DLD1 (cell line): ENCODE measurements around the gene MERTK.
"Not testable (repeated sequence)": the region's sequence is repeated elsewhere in the genome, so short reads cannot be mapped to it uniquely, and the experiment has no call there.

ENCODE experiments used
- in situ Hi-C: cut with HindIII; loops from 2 replicates; pipeline ENCODE4 v1.10.0; 2017; ENCODE audit warnings: low sequenced_read_pairs

MERTK gene

DNA sequence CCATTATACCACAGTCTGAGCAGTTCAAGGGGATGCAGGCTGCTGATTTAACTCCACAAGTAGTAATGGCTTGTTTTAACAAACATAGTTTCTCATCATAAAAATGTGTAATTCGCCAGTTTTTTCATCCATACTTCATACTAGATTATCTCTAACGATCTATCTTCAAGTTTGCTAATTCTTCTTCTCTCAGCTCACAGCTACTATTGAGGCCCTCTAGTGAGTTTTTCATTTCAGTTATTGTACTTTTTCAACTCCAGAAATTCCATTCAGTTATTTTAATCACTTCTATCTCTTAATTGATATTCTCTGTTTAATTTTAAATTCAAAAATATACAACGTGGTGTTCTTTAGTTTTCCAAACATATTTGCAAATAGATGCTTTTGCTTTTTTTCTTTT, 136.5 kb downstream of the MERTK start:
- in situ Hi-C loops: no loop called here

DNA sequence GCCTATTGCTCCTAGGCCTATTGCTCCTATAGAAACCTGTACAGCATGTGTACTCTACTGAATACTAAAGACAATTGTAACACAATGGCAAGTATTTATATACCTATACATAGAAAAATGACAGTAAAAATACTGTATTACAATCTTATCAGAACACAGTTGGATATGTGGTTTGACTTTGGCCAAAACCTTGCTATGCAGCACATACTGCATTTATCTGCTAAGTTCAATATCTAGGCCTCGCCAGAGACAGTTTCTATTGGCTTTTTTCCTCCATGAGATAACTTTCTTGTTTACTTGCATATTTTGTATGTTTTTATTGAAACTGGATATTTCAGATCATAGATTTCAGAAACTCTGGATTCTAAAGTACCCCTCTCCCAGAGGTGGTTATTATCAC, 137.4 kb downstream of the MERTK start:
- in situ Hi-C loops: no loop called here

DNA sequence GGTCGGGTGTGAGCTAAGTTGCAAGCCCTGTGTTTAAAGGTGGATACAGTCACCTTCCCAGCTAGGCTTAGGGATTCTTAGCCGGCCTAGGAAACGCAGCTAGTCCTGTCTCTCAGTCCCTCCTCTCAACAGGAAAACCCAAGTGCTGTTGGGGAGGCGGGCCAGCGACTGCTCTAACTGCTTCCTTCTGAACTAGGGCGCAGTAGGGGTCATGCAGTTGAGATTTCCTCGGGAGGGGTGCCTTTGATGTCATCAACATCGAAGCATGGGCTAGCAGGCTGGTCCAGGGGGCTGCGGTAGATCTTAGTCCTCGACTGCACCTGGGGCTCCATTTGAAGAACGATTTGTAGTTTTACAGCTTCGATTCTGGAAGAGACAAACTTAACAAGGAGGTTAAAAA, 141.1 kb downstream of the MERTK start:
- in situ Hi-C loops: not testable (repeated sequence)

DNA sequence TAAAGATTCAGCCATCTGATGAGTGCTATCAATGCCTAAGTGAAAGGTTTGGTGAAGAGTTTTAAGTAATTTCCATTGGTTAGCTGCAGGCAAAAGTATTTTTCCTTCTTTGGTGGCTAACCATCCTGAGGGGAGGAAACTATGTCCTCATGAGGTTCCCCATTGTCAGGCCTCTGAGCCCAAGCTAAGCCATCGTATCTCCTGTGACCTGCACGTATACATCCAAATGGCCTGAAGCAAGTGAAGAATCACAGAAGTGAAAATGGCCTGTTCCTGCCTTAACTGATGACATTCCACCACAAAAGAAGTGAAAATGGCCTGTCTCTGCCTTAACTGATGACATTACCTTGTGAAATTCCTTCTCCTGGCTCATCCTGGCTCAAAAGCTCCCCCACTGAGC, 141.7 kb downstream of the MERTK start:
- in situ Hi-C loops: not testable (repeated sequence)

DNA sequence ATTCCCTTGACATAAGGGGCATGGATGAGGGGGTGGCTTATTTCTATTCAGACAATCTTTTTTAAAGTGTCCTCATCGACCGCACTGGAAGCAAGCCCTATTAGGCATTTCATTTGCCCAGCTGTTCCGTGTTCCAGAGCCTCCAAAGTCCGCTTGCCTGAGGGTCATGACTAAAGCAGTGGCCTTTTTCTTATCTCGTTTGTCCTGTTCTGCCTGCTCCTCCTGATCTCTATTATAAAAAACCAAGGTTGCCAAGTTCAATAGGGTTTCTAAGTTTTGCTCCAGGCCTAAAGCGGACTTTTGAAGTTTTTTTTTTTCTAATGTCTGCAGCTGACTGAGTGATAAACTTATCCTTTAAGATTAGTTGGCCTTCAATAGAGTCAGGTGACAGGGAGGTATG, 143.1 kb downstream of the MERTK start:
- in situ Hi-C loops: not testable (repeated sequence)

DNA sequence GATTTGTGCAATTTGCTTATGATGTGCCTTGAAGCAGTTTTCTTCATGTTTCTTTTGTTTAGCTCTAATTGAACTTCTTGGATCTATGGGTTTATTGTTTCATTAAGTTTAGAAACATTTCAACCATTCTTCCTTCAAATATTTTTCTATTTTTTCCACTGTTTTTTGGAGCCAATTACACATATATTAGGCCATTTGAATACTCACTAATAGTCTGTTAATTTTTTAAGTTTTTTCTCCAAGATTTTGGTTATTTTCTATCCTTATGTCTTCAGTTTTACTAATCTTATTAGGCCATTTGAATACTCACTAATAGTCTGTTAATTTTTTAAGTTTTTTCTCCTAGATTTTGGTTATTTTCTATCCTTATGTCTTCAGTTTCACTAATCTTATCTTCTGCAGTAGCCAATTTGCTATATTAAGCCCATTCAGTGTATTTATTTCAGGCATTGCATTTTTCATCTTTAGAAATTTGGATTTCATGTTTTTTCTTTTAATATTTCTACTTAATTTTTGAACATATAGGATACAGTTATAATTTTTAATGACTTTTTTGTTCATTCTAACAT, 147.1 kb downstream of the MERTK start:
- in situ Hi-C loops: no loop called here

DNA sequence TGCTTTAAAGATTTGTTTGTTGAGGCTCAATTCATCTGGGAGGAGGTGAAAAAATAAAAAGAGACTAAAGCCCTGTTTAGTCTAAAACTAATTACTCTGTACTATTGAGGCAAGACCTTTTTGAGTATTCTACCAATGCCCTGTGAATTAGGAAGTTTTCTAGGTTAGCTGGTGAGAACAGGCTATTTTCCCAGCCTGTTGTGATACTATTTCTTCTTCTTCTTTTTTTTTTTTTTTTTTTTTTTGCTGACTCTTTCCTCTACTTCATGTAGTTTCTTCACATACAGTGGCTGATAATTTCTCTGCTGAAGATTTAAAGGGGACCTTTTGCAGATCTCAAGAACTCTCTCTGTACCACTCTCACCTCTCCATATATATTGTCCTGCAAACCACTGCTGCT, 147.8 kb downstream of the MERTK start:
- in situ Hi-C loops: no loop called here

DNA sequence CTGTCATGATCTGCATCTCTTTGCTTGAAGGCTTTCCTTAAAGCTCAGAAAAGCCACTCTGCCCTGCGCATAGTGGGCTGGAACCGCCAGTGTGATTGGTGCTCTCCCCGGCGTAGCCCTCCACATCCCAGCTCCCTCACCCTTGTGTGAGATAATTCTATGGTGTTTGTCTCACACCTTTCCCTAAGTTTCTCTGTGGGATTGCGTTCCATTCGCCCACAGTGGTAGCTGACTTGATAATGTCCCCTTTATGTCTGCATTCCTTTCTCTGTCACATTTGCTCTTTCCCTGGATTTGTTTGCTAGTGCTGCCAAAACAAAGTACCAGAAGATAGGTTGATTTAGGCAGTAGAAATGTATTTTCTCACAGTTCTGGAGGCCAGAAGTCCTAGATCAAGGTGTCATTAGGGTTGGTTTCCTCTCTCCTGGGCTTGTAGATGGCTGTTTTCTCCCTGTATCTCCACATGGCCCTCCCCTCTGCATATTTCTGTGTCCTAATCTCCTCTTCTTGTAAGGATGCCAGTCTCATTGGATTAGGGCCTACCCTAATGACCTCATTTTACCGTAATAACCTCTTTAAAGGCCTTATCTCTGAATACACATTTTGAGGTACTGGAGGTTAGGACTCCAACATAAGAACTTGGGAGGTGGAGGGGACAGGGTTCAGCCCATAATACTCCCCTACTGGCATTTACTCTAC, 149.3 kb downstream of the MERTK start:
- in situ Hi-C loops: no loop called here

DNA sequence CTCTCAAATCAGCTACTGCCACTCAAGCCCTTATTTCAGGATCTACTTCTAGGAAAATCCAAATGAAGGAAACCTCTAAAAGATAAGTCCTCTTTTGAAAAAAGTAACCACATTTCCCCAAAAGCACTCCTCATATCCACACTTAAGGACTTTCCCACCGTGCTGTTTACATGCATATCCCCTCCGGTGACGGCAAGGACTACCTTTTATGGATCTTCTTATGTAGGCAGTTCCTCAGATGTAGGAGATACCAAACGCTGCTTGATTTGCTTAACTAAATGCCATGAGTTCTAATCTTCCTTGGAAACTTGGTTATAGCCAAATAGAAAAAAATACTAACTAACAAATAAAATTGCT, 149.8 kb downstream of the MERTK start:
- in situ Hi-C loops: no loop called here

DNA sequence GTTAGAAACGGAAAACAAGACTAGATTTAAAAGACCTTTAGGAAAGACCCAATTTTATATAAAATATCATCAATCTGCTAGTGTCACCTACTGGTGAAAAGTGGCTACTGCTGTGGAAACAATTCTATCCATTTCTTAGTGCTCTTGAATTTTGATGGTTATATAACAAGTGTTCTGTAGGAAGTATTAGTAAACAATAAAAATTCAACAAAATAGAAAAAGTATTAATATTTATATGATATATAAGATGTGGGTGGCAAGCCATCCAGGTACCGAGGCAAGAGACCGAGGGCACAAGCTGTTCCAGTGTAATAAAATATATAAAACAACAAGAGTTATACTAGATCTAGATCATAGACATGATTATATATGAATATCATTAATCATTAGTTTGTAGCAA, 150.5 kb downstream of the MERTK start:
- in situ Hi-C loops: no loop called here

DNA sequence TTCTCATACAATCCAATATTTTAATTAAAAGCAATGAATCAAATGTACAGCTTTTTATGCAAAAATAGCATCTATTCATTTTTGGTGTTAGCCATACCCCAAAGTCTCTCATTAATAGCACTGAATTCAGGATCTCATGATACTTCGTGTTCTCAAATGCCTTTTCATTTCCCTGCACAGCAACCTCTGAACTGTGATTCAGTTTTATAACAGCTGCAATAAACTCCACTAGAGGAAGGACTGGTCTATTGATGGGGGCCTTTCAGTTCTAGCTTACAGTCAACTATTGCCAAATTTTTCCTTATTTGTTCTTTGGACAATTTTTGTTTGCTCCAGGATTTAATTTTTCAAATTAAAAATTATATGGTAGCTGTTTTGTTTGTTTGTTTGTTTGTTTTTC, 151.9 kb downstream of the MERTK start:
- in situ Hi-C loops: no loop called here

DNA sequence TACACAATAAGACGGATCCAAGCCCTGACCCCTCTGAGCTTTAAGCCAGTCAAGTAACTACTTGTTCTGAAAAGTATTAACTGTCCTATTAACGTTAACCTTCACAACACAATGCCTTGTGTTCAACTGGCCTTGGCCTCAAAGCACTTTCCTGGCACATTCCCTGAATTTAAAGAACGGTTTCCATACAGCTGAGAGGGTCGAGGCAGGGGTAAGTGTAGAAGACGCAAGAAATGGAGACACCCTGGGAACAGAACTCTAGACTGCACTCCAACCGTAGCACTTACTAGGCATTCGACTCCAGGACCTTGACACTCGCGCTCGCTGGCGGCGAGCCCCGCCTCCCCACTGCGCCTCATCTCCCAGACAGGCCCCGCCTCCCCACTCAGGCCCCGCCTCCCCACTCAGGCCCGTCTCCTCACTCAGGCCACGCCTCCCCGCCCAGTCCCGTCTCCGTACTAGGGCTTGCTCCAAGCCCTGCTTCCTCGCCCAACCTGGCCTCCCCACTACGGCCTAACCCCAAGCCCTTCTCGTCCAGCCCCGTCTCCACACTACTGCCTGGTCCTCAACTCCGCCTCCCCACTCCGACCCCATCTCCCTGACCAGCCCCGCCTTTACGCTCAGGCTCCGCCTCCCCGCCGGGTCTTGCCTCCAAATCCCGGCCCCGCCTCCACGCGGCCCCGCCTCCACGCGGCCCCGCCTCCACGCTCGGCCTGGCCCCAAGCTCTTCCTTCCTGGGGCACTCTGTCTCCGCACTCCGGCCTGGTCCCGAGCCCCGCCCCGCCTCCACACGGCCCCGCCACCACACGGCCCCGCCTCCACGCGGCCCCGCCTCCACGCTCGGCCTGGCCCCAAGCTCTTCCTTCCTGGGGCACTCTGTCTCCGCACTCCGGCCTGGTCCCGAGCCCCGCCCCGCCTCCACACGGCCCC, 155.8 kb downstream of the MERTK start:
- in situ Hi-C loops: no loop called here

DNA sequence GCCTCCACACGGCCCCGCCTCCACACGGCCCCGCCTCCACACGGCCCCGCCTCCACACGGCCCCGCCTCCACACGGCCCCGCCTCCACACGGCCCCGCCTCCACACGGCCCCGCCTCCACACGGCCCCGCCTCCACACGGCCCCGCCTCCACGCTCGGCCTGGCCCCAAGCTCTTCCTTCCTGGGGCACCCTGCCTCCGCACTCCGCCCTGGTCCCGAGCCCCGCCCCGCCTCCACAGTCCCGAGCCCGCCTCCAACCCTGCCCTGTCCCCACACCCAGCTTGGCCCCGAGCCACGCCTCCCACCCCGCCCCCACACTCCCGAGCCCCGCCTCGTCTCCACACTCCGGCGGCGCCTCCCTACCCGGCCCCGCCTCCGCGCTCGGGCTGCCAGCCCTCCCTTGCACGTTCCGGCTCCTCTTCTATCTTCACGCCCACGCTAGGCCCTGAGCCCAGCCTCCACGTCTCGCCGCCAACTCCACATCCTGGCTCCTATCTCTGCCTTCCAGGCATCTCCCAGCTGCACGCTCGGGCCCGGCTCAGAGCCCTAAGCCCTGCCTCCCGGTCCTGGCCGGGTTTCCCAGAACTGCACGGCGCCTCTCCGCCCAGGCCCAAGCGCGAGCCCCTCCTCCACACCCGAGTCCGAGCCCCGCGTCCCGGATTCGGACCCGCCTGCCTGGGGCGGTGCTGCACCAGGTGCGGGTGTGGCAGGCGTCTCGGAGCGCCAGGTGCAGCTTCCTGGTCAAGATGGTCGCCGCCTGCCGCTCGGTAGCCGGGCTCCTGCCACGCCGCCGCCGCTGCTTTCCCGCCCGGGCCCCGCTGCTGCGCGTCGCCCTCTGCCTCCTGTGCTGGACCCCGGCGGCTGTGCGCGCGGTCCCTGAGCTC, 156.7 kb downstream of the MERTK start, which contains the start of gene TMEM87B:
TSS of gene TMEM87B (plus strand) at position 423 of the 883 bp plus-strand sequence. CDS start at position 746, 323 bp downstream.
- in situ Hi-C loops: no loop called here

DNA sequence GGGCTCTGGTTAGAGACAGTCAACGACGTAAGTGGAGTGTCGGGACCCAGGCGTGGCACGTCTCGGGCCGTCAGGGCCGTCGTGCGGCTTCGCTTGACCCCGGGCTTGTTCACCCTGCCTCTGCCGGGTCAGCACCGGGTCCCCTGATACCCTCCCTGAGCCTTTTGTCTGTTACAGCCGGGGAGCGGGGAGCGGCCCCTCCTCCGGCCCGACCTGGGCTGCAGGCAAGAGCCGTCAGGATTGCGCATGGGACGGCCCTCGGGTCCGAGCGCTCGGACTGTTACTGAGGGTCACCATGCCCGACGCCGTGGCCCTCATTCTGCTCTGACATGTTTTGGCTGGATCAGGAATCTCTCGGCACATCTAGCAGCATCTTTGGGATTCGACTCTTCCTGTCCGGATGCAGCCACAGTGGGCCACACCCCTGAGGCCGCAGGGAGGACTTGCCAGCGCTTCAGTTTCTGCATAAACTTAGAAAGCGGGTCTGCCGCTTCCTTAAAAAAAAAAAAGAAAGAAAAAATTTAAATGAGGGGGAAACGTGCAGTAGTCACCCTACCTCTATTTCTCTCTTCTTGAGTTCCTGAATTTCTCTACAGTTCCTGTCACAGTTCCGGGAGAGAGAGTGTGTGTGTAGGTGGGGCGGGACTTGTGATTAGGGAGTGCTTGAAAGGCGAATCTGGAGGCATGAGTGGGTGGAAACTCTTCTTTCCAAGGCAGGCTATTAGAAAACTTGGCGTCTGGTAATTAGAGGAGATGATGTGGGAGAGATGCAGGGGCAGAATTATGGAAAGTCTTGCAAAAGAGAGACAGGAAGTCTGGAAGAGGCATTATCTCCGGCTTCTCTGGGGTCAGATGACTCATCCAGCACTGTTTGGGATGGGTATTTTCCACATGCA, 157.6 kb downstream of the MERTK start:
- in situ Hi-C loops: no loop called here

DNA sequence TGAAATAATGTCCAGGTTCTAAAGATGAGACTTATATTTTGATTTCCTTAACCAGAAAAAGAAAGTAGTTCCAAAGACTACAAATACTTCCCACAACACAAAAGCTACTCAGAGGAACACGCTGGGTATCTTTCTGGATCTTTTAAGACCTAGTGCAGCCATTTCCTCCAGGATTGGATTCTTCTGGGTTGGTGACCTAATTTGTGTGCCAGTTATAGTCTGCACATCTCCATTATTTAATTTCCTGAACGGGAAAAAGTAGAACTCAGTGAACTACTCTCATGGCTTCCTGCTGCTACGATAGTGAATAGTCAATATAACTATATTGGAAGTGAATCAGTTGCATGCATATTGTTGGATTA, 158.2 kb downstream of the MERTK start:
- in situ Hi-C loops: no loop called here

DNA sequence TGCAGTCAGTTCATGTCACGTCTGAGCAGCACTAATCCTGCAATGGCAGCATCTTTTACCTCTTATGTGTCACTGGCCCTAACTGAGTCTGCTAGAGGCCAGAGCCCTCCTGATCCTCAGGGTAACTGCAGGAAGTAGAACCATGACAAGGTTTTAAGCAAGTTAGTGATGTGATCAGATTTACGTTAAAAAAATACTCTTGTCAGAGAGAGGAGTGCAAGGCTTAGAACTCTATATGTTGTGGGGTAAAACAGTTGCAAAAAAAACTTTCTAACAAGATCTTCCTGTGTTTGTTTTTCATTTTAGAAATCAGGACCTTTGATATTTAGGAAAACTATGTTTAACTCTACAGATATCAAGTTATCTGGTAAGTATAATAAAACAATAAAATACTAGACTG, 161.3 kb downstream of the MERTK start:
- in situ Hi-C loops: no loop called here

DNA sequence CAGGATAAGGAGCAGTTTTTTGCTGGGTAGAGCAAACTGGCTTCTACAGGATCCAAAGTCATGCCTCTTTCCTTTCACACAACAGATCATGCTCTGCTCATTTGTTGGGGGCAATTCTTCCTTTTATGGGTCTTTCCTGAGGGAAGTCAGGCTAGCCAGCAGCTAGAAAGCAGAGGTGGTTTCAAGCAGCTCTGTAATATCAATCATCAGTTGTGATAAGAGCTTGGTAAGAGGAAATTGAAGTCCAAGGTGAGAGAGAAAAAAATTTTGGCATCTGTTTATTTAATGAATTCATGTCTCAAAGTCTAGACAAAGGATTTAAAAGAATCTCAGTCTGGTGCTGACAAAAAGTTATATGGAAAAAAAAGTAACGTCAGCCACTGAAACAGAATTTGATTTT, 162.9 kb downstream of the MERTK start:
- in situ Hi-C loops: no loop called here

DNA sequence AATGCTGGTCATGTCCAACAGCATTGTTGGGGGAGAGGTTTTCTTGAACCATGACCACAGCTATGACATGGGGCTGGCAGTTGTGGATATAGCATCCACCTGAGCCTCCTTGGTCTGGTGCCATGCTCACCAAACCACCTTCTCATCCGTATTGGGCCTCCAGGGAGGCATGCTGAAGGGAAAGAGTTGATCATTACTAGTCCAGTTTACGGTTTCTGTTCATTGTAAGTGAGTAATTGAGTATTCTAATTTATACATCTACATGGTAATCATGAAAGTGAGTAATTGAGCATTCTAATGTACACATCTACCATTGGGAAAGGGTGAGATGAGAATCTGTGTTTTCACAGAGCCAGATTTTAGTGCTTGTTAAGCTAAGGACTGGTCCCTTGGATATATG, 163.4 kb downstream of the MERTK start:
- in situ Hi-C loops: no loop called here

DNA sequence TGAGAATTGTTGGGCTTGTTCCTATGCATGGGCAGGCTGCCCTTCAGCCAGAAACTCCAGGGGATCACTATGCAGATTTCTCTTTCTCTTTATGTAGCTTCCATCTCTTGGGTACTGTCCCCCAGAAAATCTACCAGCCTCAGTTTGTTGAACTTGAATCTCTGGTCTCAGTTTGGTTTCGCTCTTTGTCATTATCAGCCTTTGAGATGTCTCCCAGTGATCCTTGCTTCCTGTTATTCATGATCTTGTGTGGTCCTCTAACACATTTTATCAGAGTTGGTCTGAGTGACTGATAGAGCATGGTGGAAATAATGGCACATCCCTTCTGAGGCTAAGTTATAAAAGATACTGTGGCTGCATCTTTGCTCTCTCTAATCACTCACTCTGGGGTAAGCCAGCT, 164.5 kb downstream of the MERTK start:
- in situ Hi-C loops: no loop called here

DNA sequence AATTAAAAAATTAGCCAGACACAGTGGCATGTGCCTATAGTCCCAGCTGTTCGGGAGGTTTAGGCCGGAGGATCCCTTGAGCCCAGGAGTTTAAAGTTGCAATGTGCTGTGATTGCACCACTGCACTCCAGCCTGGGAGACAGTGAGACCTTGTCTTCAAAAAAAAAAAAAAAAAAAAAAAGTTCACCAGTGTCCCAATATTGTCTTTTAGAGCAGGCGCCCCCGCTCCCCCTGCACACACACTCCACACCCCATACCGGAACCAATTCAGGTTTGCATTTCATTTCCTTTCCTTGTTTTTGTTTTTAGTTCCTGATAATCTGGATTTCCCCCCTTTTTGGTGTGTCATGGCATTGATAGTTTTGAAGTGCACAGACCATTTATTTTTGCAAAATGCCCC, 167.1 kb downstream of the MERTK start:
- in situ Hi-C loops: no loop called here
